Liver (tissue), 9 donors: ENCODE measurements around the gene ANKRD61. TPM values are rescaled to one million over a fixed set of nuclear protein-coding genes. Genes with fewer than 3 reads are reported as not detected.
A peak's percentile ranks its signal among the peaks of the same experiment; 100 is the strongest.
"Not testable (repeated sequence)": the region's sequence is repeated elsewhere in the genome, so short reads cannot be mapped to it uniquely, and the experiment has no call there.

ENCODE experiments used
- DNase-seq: peaks from one replicate; pipeline ENCODE4 v3.0.0-alpha.2; 2017; ENCODE audit warnings: low spot score
- H3K27ac ChIP-seq, 2 donors: one replicate each; pipeline ENCODE4 v1.7.0; 2013; ENCODE audit warnings: inconsistent platforms in 2 of 2, low read length in 2 of 2, control low read depth in 1 of 2, low read depth in 1 of 2, mild to moderate bottlenecking in 1 of 2
- H3K27me3 ChIP-seq, 4 donors: one replicate each; pipeline versions ENCODE4 v1.6.1 to v1.7.0; 2013; ENCODE audit warnings: low read length in 3 of 4, inconsistent platforms in 1 of 4, mild to moderate bottlenecking in 1 of 4, moderate library complexity in 1 of 4; ENCODE audit not compliant: control insufficient read depth in 4 of 4, insufficient read depth in 4 of 4
- H3K36me3 ChIP-seq, 4 donors: one replicate each; pipeline versions ENCODE4 v1.6.1 to v1.7.0; 2013; ENCODE audit warnings: low read length in 3 of 4, mild to moderate bottlenecking in 3 of 4, low read depth in 1 of 4, moderate library complexity in 1 of 4; ENCODE audit not compliant: control insufficient read depth in 4 of 4, insufficient read depth in 3 of 4
- H3K4me1 ChIP-seq, 4 donors: one replicate each; pipeline versions ENCODE4 v1.6.1 to v1.7.0; 2013; ENCODE audit warnings: low read length in 3 of 4, mild to moderate bottlenecking in 3 of 4, moderate library complexity in 1 of 4; ENCODE audit not compliant: control insufficient read depth in 4 of 4, insufficient read depth in 4 of 4
- H3K4me3 ChIP-seq, 3 donors: one replicate each; pipeline versions ENCODE4 v1.6.1 to v1.7.0; 2013; ENCODE audit warnings: low read length in 3 of 3, control low read depth in 1 of 3, low read depth in 1 of 3, mild to moderate bottlenecking in 1 of 3
- H3K9ac ChIP-seq, 2 donors: one replicate each; pipeline ENCODE4 v1.7.0; 2013; ENCODE audit warnings: low read length in 2 of 2, mild to moderate bottlenecking in 2 of 2, moderate library complexity in 2 of 2, control low read depth in 1 of 2, low read depth in 1 of 2
- H3K9me3 ChIP-seq, 4 donors: one replicate each; pipeline versions ENCODE4 v1.6.1 to v1.7.0; 2013; ENCODE audit warnings: low read length in 3 of 4; ENCODE audit not compliant: control insufficient read depth in 4 of 4
- GABPA ChIP-seq, 2 donors: IDR thresholded peaks in 1 of 2; conservative IDR thresholded peaks in 1 of 2; 2 replicates each; pipeline ENCODE4 v1.6.1; 2016; ENCODE audit warnings: antibody characterized with exemption in 2 of 2, mild to moderate bottlenecking in 1 of 2, moderate library complexity in 1 of 2
- HNF4G ChIP-seq: IDR thresholded peaks from 2 replicates; pipeline ENCODE4 v1.6.1; 2016; ENCODE audit warnings: antibody characterized with exemption
- JUND ChIP-seq, 2 donors: IDR thresholded peaks; 2 replicates each; pipeline ENCODE4 v1.6.1; 2016; ENCODE audit warnings: antibody characterized with exemption in 2 of 2
- RAD21 ChIP-seq, 2 donors: IDR thresholded peaks; 2 replicates each; pipeline ENCODE4 v1.6.1; 2016; ENCODE audit warnings: antibody characterized with exemption in 2 of 2, mild to moderate bottlenecking in 2 of 2
- REST ChIP-seq: IDR thresholded peaks from 2 replicates; pipeline ENCODE4 v1.6.1; 2016; ENCODE audit warnings: antibody characterized with exemption, mild to moderate bottlenecking
- RXRA ChIP-seq, 2 donors: IDR thresholded peaks; 2 replicates each; pipeline ENCODE4 v1.6.1; 2017 to 2018; ENCODE audit warnings: antibody characterized with exemption in 2 of 2, mild to moderate bottlenecking in 1 of 2
- TAF1 ChIP-seq: conservative IDR thresholded peaks from 2 replicates; pipeline ENCODE4 v1.6.1; 2016; ENCODE audit warnings: antibody characterized with exemption, mild to moderate bottlenecking
- ZBTB33 ChIP-seq: IDR thresholded peaks from 2 replicates; pipeline ENCODE4 v1.6.1; 2016; ENCODE audit warnings: antibody characterized with exemption
- WGBS: extraction: QIAGEN DNeasy Blood & Tissue Kit; methylation state at CpG from one replicate; pipeline ENCODE4 v1.1.7; 2013; 5-methylcytosine and 5-hydroxymethylcytosine counted together
- polyA plus RNA-seq, 2 donors: library from polyadenylated mRNA; stranded (reverse) in 1 of 2; unstranded in 1 of 2; fragments of 200-250 nt in 1 of 2; fragments of >200 nt in 1 of 2; fragmentation: Nextera tagmentation in 1 of 2; extraction: Ambion mirVana in 1 of 2; gene quantifications; one replicate each; pipeline versions ENCODE4 v1.2.1 to v1.2.3, GENCODE V29; 2013 to 2015
- total RNA-seq, 2 donors: library from RNA; depleted of rRNA; stranded (reverse); fragments of >200 nt; gene quantifications; one replicate each; pipeline ENCODE4 v1.2.3, GENCODE V29; 2014
- TF ChIP-seq, protein P1 (sequence below): fragments of 150-350 bp; IDR thresholded peaks from 2 replicates; pipeline ENCODE4 v1.5.1; 2017; ENCODE audit warnings: improper control_type of control experiment, low read depth, low read length; ENCODE audit not compliant: missing input control
- TF ChIP-seq, protein P2 (sequence below): IDR thresholded peaks from 2 replicates; pipeline ENCODE4 v1.6.1; 2016; ENCODE audit warnings: antibody characterized with exemption
- donor health status: healthy.
- donor health status: healthy.
- donor health status: healthy.
- donor health status: healthy.
- donor health status: healthy.

Gene ANKRD61
- total and polyA plus RNA-seq, 4 donors = 0.08 to 0.42 TPM; not detected in 2

GRCh38 chr7:5997210-5997808 is 33.9 kb upstream of the ANKRD61 start:
- Histone ChIP-seq H3K9me3 (no peaks in the 10 kb centered on the region), H3K4me1 (no peaks in the 10 kb centered on the region), H3K36me3 (peaks cover 5 to 24% (median 18%) of the 10 kb centered on the region in 4 donors), H3K4me3 (no peak overlapping the region), H3K9ac (no peak overlapping the region), H3K27ac (no peak overlapping the region), H3K27me3 (no peaks in the 10 kb centered on the region)
- TF ChIP-seq RAD21 (IDR thresholded peaks at IDR 0.05) (peak; percentile 85 to 90), GABPA (IDR thresholded peaks at IDR 0.05 in 1 of 2, conservative IDR thresholded peaks at IDR 0.05 in 1 of 2) (no peak)
- TF ChIP-seq, protein P1, sequence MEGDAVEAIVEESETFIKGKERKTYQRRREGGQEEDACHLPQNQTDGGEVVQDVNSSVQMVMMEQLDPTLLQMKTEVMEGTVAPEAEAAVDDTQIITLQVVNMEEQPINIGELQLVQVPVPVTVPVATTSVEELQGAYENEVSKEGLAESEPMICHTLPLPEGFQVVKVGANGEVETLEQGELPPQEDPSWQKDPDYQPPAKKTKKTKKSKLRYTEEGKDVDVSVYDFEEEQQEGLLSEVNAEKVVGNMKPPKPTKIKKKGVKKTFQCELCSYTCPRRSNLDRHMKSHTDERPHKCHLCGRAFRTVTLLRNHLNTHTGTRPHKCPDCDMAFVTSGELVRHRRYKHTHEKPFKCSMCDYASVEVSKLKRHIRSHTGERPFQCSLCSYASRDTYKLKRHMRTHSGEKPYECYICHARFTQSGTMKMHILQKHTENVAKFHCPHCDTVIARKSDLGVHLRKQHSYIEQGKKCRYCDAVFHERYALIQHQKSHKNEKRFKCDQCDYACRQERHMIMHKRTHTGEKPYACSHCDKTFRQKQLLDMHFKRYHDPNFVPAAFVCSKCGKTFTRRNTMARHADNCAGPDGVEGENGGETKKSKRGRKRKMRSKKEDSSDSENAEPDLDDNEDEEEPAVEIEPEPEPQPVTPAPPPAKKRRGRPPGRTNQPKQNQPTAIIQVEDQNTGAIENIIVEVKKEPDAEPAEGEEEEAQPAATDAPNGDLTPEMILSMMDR = peak; percentile 64
- 59% methylated on average over 10 of the region's 10 CpGs for WGBS
- DNase-seq = peak; percentile 50

DNA sequence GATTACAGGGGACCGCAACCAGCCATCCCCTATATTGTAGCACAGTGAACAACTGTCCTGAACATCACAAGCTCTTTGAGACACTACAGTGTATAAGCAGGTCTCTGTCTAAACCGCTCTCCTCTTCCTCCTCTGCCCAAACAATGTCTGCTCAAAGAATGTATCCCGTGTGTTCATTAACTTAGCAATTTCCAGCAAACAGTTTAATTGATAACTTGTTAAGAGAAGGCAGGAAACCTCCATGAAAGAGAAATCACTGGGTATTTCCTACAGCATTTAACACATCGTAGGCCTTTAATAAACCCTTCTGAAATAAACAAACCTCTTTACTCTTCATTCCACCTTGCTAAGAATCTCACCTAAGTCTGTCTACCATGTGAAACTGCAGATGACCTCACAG is 23.8 kb upstream of the ANKRD61 start:
- Histone ChIP-seq H3K27me3 (no peaks in the 10 kb centered on the region), H3K9ac (no peak overlapping the region), H3K36me3 (peaks cover 0 to 4% (median 3%) of the 10 kb centered on the region in 4 donors), H3K27ac (no peak overlapping the region), H3K9me3 (no peaks in the 10 kb centered on the region), H3K4me1 (peaks cover 3 to 32% (median 27%) of the 10 kb centered on the region in 4 donors), H3K4me3 (no peak overlapping the region)
- TF ChIP-seq RAD21 (IDR thresholded peaks at IDR 0.05) = no peak
- WGBS = 83% methylated on average over 4 of the region's 4 CpGs
- no peak for DNase-seq

DNA sequence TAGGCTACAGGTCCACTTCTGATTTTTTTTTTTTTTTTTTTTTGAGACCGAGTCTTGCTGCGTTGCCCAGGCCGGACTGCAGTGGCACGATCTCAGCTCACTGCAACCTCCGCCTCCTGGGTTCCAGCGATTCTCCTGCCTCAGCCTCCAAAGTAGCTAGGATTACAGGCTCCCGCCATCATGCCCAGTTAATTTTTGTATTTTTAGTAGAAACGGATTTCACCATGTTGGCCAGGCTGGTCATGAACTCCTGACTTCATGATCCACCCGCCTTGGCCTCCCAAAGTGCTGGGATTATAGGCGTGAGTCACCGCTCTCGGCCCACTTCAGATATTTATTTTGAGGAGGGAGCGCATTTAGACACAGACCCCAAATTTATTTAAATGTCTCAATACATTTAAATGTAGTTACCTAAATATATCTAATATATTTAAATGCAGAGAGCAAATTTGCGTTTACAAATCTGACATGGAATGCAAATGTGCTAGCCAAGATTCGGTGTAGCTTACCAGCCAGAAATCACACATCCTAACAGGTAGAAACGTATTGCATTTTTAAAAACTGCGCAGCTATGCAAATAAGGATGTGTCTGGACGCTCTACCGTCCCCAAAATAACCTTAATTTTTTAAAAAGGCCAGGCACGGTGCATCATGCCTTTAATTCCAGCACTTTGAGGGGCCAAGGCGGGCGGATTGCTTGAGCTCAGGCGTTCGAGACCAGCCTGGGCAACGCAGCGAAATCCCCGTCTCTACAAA is 23.2 kb upstream of the ANKRD61 start:
- 53% methylated on average over 27 of the region's 27 CpGs for WGBS
- not testable (repeated sequence) for H3K36me3 ChIP-seq, H3K9me3 ChIP-seq, H3K27ac ChIP-seq, DNase-seq, H3K27me3 ChIP-seq
- peak overlapping the region in 1 of 2 donors; percentile 34 for H3K9ac ChIP-seq
- H3K4me1 ChIP-seq = peaks cover 3 to 38% (median 31%) of the 10 kb centered on the region in 4 donors
- H3K4me3 ChIP-seq = peak overlapping the region; percentile 75 to 86 (median 82)

- H3K4me3 ChIP-seq = peak within 1 kb of the TSS; percentile 75 to 88 (median 82)
- peak within 1 kb of the TSS; percentile 93 to 94 for H3K27ac ChIP-seq
- peaks cover 0 to 2% (median 0%) of the 10 kb centered on the region in 4 donors for H3K36me3 ChIP-seq
- H3K9ac ChIP-seq = peak within 1 kb of the TSS; percentile 61 to 64
- peaks cover 3 to 45% (median 37%) of the 10 kb centered on the region in 4 donors for H3K4me1 ChIP-seq
- under 1% methylated on average over 84 of the region's 84 CpGs for WGBS
- DNase-seq = peak; percentile 97
- H3K27me3 ChIP-seq = no peaks in the 10 kb centered on the region
- H3K9me3 ChIP-seq = no peaks in the 10 kb centered on the region
- TF ChIP-seq REST (peak; percentile 89), HNF4G (peak; percentile 48), TAF1 (peak; percentile 76), RXRA (IDR thresholded peaks at IDR 0.05) (peak; percentile 75 to 84), ZBTB33 (no peak), JUND (IDR thresholded peaks at IDR 0.05) (no peak), GABPA (IDR thresholded peaks at IDR 0.05 in 1 of 2, conservative IDR thresholded peaks at IDR 0.05 in 1 of 2) (peak; percentile 55 to 83), RAD21 (IDR thresholded peaks at IDR 0.05) (peak in 1 of 2 donors; percentile 36)
- TF ChIP-seq, protein P2, sequence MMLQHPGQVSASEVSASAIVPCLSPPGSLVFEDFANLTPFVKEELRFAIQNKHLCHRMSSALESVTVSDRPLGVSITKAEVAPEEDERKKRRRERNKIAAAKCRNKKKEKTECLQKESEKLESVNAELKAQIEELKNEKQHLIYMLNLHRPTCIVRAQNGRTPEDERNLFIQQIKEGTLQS = no peak
Observed at GRCh38 chr7:6008668-6009611, 22.2 kb upstream of the ANKRD61 start, which contains the start of the genes AIMP2 and PMS2. TSS of gene AIMP2 (plus strand) at chr7:6009272. CDS start at chr7:6009364, 92 bp downstream. TSS of gene PMS2 (minus strand) at chr7:6009049. CDS start at chr7:6009019, 30 bp downstream.
